DND-41 (cell line): ENCODE results near the gene MICOS13.

Source experiments
- CTCF ChIP-seq: IDR thresholded peaks from 2 replicates; pipeline ENCODE4 v1.5.1; 2012; ENCODE audit warnings: borderline replicate concordance, low read length, moderate library complexity, mild to moderate bottlenecking; ENCODE audit not compliant: poor library complexity, severe bottlenecking; ENCODE audit errors: extremely low read depth
- EZH2 ChIP-seq: IDR thresholded peaks from 3 replicates; pipeline ENCODE4 v1.6.1; 2012; ENCODE audit warnings: borderline replicate concordance, low read depth, mild to moderate bottlenecking, moderate library complexity, low read length, inconsistent platforms; ENCODE audit not compliant: severe bottlenecking

GRCh38 chr19:5643060-5643459 is 37.3 kb downstream of the MICOS13 start:
- TF ChIP-seq CTCF (no peak), EZH2 (no peak)
